ENCODE results near the gene SLC24A3.

DNA sequence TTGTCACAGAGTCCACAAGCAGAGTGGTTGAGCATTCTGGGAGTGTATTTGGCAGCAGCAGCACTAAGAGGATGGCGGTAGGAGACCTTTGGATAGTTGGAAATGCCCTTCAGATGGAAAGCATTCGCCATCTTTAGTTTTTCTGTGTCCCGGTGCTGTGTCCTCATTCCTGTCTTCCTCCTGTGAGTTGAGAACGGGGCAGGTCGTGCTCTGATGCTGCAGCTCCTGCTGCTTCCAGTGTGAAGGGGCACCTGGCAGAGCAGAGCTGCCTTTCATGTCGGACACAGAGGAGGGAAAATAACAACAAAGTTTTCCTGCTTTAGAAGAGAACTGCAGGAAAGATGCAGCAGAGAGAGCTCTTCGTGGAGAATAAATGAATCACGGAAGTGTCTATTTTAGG is 194.8 kb downstream of the SLC24A3 start:
- no peak for TF ChIP-seq ZNF10 (tag by site-specific recombination; IDR thresholded peaks at IDR 0.05)
- TF ChIP-seq, protein P1, sequence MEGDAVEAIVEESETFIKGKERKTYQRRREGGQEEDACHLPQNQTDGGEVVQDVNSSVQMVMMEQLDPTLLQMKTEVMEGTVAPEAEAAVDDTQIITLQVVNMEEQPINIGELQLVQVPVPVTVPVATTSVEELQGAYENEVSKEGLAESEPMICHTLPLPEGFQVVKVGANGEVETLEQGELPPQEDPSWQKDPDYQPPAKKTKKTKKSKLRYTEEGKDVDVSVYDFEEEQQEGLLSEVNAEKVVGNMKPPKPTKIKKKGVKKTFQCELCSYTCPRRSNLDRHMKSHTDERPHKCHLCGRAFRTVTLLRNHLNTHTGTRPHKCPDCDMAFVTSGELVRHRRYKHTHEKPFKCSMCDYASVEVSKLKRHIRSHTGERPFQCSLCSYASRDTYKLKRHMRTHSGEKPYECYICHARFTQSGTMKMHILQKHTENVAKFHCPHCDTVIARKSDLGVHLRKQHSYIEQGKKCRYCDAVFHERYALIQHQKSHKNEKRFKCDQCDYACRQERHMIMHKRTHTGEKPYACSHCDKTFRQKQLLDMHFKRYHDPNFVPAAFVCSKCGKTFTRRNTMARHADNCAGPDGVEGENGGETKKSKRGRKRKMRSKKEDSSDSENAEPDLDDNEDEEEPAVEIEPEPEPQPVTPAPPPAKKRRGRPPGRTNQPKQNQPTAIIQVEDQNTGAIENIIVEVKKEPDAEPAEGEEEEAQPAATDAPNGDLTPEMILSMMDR (tag by site-specific recombination; IDR thresholded peaks at IDR 0.05), result no peak
